WTC11 (cell line): Measurements from ENCODE around the gene CADM2. TPM values are rescaled to one million over a fixed set of nuclear protein-coding genes. Genes with fewer than 3 reads are reported as not detected.

ENCODE experiments used
- ATAC-seq: fragments of 200-7000 bp; cut with Tn5 transposase; 2 replicates; pipeline ENCODE4 v1.10.0; 2021; ENCODE audit warnings: mild to moderate bottlenecking, moderate library complexity
- CTCF ChIA-PET: fragments of 300-600 bp; sonication (Branson Sonifier 250); formaldehyde crosslinking; loops from one replicate; lab custom pipeline; 2021; ENCODE audit warnings: antibody characterized with exemption; lab: Charles Lee
- POLR2A ChIA-PET: fragments of 350-600 bp; sonication (Branson Sonifier 250); formaldehyde crosslinking; loops from one replicate; lab custom pipeline; 2021; ENCODE audit warnings: antibody characterized with exemption; lab: Charles Lee
- DNase-seq: peaks from one replicate; pipeline ENCODE4 v3.0.0; 2021; ENCODE audit warnings: low spot score
- H3K27ac Mint-ChIP-seq: 2 replicates; pipeline ENCODE4 v1.8.0; 2021; ENCODE audit warnings: mixed read lengths
- H3K27me3 Mint-ChIP-seq: 2 replicates; pipeline ENCODE4 v1.8.0; 2021; ENCODE audit warnings: low read depth, mild to moderate bottlenecking, moderate library complexity, mixed read lengths
- H3K36me3 Mint-ChIP-seq: 2 replicates; pipeline ENCODE4 v1.8.0; 2021; ENCODE audit warnings: mixed read lengths
- H3K4me1 Mint-ChIP-seq: 2 replicates; pipeline ENCODE4 v1.8.0; 2022; ENCODE audit warnings: mixed read lengths
- H3K4me3 Mint-ChIP-seq: 2 replicates; pipeline ENCODE4 v1.8.0; 2021; ENCODE audit warnings: mild to moderate bottlenecking, moderate library complexity, mixed read lengths
- H3K9me3 Mint-ChIP-seq: 2 replicates; pipeline ENCODE4 v1.8.0; 2021; ENCODE audit warnings: mixed read lengths
- ATF3 ChIP-seq: sonication (generic); formaldehyde crosslinking; conservative IDR thresholded peaks from 2 replicates; pipeline ENCODE4 v1.8.1; 2022; ENCODE audit warnings: mild to moderate bottlenecking, missing genetic modification reagents
- FOXP1 ChIP-seq: sonication (generic); formaldehyde crosslinking; IDR thresholded peaks from 2 replicates; pipeline ENCODE4 v1.8.0; 2022; ENCODE audit warnings: missing genetic modification reagents, mild to moderate bottlenecking, moderate library complexity, borderline replicate concordance
- GRHL2 ChIP-seq: fragments of 250-450 bp; sonication (Bioruptor Pico); IDR thresholded peaks from 2 replicates; pipeline ENCODE4 v1.8.0; 2022; ENCODE audit warnings: mild to moderate bottlenecking, moderate library complexity; ENCODE audit not compliant: insufficient replicate concordance, severe bottlenecking
- GTF2I ChIP-seq: fragments of 250-450 bp; sonication (Bioruptor Pico); conservative IDR thresholded peaks from 2 replicates; pipeline ENCODE4 v1.4.0; 2021; ENCODE audit warnings: mild to moderate bottlenecking
- MXD4 ChIP-seq: fragments of 250-450 bp; sonication (Bioruptor Pico); IDR thresholded peaks from 2 replicates; pipeline ENCODE4 v1.8.0; 2021; ENCODE audit warnings: mild to moderate bottlenecking, moderate library complexity, borderline replicate concordance
- NR2C2 ChIP-seq: sonication (generic); formaldehyde crosslinking; IDR thresholded peaks from 2 replicates; pipeline ENCODE4 v1.8.0; 2022; ENCODE audit warnings: mild to moderate bottlenecking, missing genetic modification reagents
- PRDM15 ChIP-seq: sonication (generic); formaldehyde crosslinking; IDR thresholded peaks from 2 replicates; pipeline ENCODE4 v1.8.0; 2022; ENCODE audit warnings: missing genetic modification reagents
- RELA ChIP-seq: sonication (generic); formaldehyde crosslinking; IDR thresholded peaks from 2 replicates; pipeline ENCODE4 v1.8.1; 2022; ENCODE audit warnings: missing genetic modification reagents, mild to moderate bottlenecking, borderline replicate concordance
- ZBTB21 ChIP-seq: sonication (generic); formaldehyde crosslinking; IDR thresholded peaks from 2 replicates; pipeline ENCODE4 v1.8.1; 2023; ENCODE audit warnings: mild to moderate bottlenecking, missing genetic modification reagents, borderline replicate concordance
- ZNF281 ChIP-seq: sonication (generic); formaldehyde crosslinking; IDR thresholded peaks from 2 replicates; pipeline ENCODE4 v1.8.0; 2023; ENCODE audit warnings: mild to moderate bottlenecking, missing genetic modification reagents
- total RNA-seq: library from RNA; stranded (reverse); gene quantifications from 3 replicates; pipeline ENCODE4 v1.2.3, GENCODE V29; 2021
- TF ChIP-seq, protein P1 (sequence below): sonication (generic); formaldehyde crosslinking; IDR thresholded peaks from 2 replicates; pipeline ENCODE4 v1.8.1; 2023; ENCODE audit warnings: mild to moderate bottlenecking, missing genetic modification reagents, borderline replicate concordance
- TF ChIP-seq, protein P2 (sequence below): sonication (generic); formaldehyde crosslinking; IDR thresholded peaks from 2 replicates; pipeline ENCODE4 v1.8.1; 2022; ENCODE audit warnings: low read depth, mild to moderate bottlenecking, moderate library complexity, missing genetic modification reagents, borderline replicate concordance
- TF ChIP-seq, protein P3 (sequence below): sonication (generic); formaldehyde crosslinking; conservative IDR thresholded peaks from 2 replicates; pipeline ENCODE4 v1.8.1; 2023; ENCODE audit warnings: mild to moderate bottlenecking, low read depth, missing genetic modification reagents, moderate library complexity
- TF ChIP-seq, protein P4 (sequence below): sonication (generic); formaldehyde crosslinking; IDR thresholded peaks from 2 replicates; pipeline ENCODE4 v1.8.0; 2022; ENCODE audit warnings: mild to moderate bottlenecking, missing genetic modification reagents

CADM2 gene
- total RNA-seq, 1 experiment from 2014 or later: 18.8 TPM

DNA sequence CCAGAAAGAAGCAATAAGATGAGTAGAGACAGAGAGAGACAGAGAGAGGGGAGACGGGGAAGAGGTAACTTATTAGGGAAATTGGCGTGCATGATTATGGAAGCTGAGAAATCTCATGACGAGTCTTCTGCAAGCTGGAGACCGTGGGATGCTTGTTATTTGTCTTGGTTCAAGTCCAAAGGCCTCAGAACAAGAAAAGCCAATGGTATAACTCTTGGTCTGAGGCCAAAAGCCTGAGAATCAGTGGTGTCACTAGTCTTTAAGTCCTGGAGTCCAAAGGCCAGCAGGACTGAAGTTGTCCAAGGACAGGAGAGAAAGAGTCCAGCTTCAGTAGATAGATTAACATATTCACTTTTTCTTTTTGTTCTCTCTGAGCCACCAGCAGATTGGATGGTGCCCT lies 613.6 kb downstream of the CADM2 start:
- no peak overlapping the region for H3K4me3 Mint-ChIP-seq
- DNase-seq: no peak

DNA sequence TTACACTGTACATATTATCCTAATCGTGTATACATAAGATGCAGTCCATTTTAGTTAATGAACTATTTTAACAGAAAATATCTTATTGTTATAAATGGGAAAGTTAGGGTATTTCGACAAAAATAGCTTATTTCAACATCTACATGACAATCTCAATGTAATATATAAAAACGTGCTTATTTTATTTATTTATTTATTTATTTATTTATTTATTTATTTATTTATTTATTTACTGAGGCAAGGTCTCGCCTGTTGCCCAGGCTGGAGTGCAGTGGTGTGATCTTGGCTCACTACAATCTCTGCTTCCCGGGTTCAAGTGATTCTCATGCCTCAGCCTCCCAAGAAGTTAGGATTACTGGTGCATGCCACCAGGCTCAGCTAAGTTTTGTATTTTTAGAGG lies 614.2 kb downstream of the CADM2 start:
- no peak for ATAC-seq
- H3K9me3 Mint-ChIP-seq: no peaks in the 10 kb centered on the region
- POLR2A ChIA-PET: no interaction called here
- no peaks in the 10 kb centered on the region for H3K27me3 Mint-ChIP-seq
- H3K4me1 Mint-ChIP-seq: peaks cover 9% of the 10 kb centered on the region
- DNase-seq: no peak
- H3K27ac Mint-ChIP-seq: no peak overlapping the region
- no peak overlapping the region for H3K4me3 Mint-ChIP-seq
- H3K36me3 Mint-ChIP-seq: no peaks in the 10 kb centered on the region
- CTCF ChIA-PET: no interaction called here
- TF ChIP-seq, protein P1, sequence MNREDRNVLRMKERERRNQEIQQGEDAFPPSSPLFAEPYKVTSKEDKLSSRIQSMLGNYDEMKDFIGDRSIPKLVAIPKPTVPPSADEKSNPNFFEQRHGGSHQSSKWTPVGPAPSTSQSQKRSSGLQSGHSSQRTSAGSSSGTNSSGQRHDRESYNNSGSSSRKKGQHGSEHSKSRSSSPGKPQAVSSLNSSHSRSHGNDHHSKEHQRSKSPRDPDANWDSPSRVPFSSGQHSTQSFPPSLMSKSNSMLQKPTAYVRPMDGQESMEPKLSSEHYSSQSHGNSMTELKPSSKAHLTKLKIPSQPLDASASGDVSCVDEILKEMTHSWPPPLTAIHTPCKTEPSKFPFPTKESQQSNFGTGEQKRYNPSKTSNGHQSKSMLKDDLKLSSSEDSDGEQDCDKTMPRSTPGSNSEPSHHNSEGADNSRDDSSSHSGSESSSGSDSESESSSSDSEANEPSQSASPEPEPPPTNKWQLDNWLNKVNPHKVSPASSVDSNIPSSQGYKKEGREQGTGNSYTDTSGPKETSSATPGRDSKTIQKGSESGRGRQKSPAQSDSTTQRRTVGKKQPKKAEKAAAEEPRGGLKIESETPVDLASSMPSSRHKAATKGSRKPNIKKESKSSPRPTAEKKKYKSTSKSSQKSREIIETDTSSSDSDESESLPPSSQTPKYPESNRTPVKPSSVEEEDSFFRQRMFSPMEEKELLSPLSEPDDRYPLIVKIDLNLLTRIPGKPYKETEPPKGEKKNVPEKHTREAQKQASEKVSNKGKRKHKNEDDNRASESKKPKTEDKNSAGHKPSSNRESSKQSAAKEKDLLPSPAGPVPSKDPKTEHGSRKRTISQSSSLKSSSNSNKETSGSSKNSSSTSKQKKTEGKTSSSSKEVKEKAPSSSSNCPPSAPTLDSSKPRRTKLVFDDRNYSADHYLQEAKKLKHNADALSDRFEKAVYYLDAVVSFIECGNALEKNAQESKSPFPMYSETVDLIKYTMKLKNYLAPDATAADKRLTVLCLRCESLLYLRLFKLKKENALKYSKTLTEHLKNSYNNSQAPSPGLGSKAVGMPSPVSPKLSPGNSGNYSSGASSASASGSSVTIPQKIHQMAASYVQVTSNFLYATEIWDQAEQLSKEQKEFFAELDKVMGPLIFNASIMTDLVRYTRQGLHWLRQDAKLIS (CRISPR knock-in tag): no peak
- no peak for TF ChIP-seq FOXP1 (CRISPR knock-in tag)
- TF ChIP-seq ZNF281 (CRISPR knock-in tag): no peak
- no peak for TF ChIP-seq ZBTB21
- no peak for TF ChIP-seq RELA (CRISPR knock-in tag)
- TF ChIP-seq, protein P2, sequence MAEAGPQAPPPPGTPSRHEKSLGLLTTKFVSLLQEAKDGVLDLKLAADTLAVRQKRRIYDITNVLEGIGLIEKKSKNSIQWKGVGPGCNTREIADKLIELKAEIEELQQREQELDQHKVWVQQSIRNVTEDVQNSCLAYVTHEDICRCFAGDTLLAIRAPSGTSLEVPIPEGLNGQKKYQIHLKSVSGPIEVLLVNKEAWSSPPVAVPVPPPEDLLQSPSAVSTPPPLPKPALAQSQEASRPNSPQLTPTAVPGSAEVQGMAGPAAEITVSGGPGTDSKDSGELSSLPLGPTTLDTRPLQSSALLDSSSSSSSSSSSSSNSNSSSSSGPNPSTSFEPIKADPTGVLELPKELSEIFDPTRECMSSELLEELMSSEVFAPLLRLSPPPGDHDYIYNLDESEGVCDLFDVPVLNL: no peak
- TF ChIP-seq ATF3: no peak
- no peak for TF ChIP-seq MXD4 (CRISPR knock-in tag)
- TF ChIP-seq, protein P3, sequence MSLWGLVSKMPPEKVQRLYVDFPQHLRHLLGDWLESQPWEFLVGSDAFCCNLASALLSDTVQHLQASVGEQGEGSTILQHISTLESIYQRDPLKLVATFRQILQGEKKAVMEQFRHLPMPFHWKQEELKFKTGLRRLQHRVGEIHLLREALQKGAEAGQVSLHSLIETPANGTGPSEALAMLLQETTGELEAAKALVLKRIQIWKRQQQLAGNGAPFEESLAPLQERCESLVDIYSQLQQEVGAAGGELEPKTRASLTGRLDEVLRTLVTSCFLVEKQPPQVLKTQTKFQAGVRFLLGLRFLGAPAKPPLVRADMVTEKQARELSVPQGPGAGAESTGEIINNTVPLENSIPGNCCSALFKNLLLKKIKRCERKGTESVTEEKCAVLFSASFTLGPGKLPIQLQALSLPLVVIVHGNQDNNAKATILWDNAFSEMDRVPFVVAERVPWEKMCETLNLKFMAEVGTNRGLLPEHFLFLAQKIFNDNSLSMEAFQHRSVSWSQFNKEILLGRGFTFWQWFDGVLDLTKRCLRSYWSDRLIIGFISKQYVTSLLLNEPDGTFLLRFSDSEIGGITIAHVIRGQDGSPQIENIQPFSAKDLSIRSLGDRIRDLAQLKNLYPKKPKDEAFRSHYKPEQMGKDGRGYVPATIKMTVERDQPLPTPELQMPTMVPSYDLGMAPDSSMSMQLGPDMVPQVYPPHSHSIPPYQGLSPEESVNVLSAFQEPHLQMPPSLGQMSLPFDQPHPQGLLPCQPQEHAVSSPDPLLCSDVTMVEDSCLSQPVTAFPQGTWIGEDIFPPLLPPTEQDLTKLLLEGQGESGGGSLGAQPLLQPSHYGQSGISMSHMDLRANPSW (CRISPR knock-in tag): no peak
- no peak for TF ChIP-seq NR2C2 (CRISPR knock-in tag)
- no peak for TF ChIP-seq GTF2I (CRISPR knock-in tag)

More for the DNA sequence above, 613.6 kb downstream of the CADM2 start:
- Mint-ChIP-seq H3K36me3 (no peaks in the 10 kb centered on the region), H3K4me1 (peaks cover 9% of the 10 kb centered on the region), H3K27me3 (no peaks in the 10 kb centered on the region), H3K27ac (no peak overlapping the region), H3K9me3 (no peaks in the 10 kb centered on the region)
- ATAC-seq: no peak
- ChIA-PET CTCF (no interaction called here), POLR2A (no interaction called here)
- no peak for TF ChIP-seq PRDM15 (CRISPR knock-in tag)
- TF ChIP-seq GRHL2 (CRISPR knock-in tag): no peak
- TF ChIP-seq, protein P4, sequence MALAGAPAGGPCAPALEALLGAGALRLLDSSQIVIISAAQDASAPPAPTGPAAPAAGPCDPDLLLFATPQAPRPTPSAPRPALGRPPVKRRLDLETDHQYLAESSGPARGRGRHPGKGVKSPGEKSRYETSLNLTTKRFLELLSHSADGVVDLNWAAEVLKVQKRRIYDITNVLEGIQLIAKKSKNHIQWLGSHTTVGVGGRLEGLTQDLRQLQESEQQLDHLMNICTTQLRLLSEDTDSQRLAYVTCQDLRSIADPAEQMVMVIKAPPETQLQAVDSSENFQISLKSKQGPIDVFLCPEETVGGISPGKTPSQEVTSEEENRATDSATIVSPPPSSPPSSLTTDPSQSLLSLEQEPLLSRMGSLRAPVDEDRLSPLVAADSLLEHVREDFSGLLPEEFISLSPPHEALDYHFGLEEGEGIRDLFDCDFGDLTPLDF (CRISPR knock-in tag): no peak
